ENCODE measurements around the gene RBFOX2. TPM values are rescaled to one million over a fixed set of nuclear protein-coding genes. Genes with fewer than 3 reads are reported as not detected.

RBFOX2 gene
- total and polyA plus RNA-seq, 2 of the 8 experiments (the other 6 are each of a cell fraction or from before 2014, with no cell fraction given): 121 to 122 TPM

- TF ChIP-seq TEAD4 (IDR thresholded peaks at IDR 0.05; ENCODE audit: low read depth, low read length): no peak
- TF ChIP-seq TCF12 (IDR thresholded peaks at IDR 0.05; ENCODE audit: low read depth, low read length): no peak
- no peak for TF ChIP-seq CHD2 (IDR thresholded peaks at IDR 0.05; ENCODE audit: low read length)
- Histone ChIP-seq H4K20me1 (replicated peaks in 1 of 2; ENCODE audit: control insufficient read depth in 1 of 2, insufficient read depth in 2 of 2, low read length in 2 of 2) (peaks cover 2 to 6% of the 10 kb centered on the region in 2 experiments), H3K9me3 (ENCODE audit: insufficient read depth in 2 of 2, low read depth in 1 of 2, low read length in 1 of 2) (no peaks in the 10 kb centered on the region), H4K8ac (ENCODE audit: extremely low read depth, insufficient read depth, low read length) (no peak overlapping the region), H3K4me3 (ENCODE audit: extremely low read depth in 1 of 4, insufficient read depth in 2 of 4, low read depth in 3 of 4, low read length in 4 of 4) (no peak overlapping the region), H2BK15ac (ENCODE audit: low read length) (no peak overlapping the region), H2BK5ac (ENCODE audit: low read depth, low read length) (no peak overlapping the region), H3K9ac (replicated peaks in 1 of 4; ENCODE audit: extremely low read depth in 1 of 4, low read depth in 3 of 4, low read length in 3 of 4) (no peak overlapping the region), H3K4me2 (ENCODE audit: insufficient read depth in 1 of 2, low read depth in 2 of 2, low read length in 2 of 2) (no peak overlapping the region), H3K23ac (ENCODE audit: insufficient read length) (no peak overlapping the region), H2BK12ac (ENCODE audit: low read depth, low read length) (no peak overlapping the region), H3K23me2 (ENCODE audit: low read depth, low read length) (no peaks in the 10 kb centered on the region), H3K14ac (ENCODE audit: insufficient read length) (no peak overlapping the region), H3K27me3 (replicated peaks in 1 of 4; ENCODE audit: control insufficient read depth in 3 of 4, extremely low read depth in 1 of 4, insufficient read depth in 3 of 4, low read length in 3 of 4) (no peaks in the 10 kb centered on the region), H3K79me1 (ENCODE audit: low read depth, low read length) (peaks cover 16% of the 10 kb centered on the region), H3K4ac (replicated peaks; ENCODE audit: insufficient read length, low read depth, low read length) (no peak overlapping the region), H3K36me3 (ENCODE audit: control insufficient read depth in 2 of 4, insufficient read depth in 4 of 4, low read length in 3 of 4) (no peaks in the 10 kb centered on the region), H3K18ac (ENCODE audit: extremely low read depth, low read length) (no peak overlapping the region), H2AK5ac (ENCODE audit: low read depth, low read length) (no peak overlapping the region), H2AFZ (ENCODE audit: low read length) (no peak overlapping the region), H4K5ac (ENCODE audit: insufficient read length, low read depth, low read length) (no peak overlapping the region), H3K79me2 (ENCODE audit: control insufficient read depth in 1 of 2, insufficient read depth in 2 of 2, low read length in 2 of 2) (peaks cover 3 to 88% of the 10 kb centered on the region in 2 experiments; a peak in 3 of 4 replicates), H4K91ac (replicated peaks; ENCODE audit: insufficient read length, low read length) (no peak overlapping the region), H2BK20ac (ENCODE audit: low read length) (no peak overlapping the region), H3K56ac (replicated peaks; ENCODE audit: insufficient read length, low read depth, low read length) (no peak overlapping the region), H3K27ac (ENCODE audit: low read depth, low read length) (no peak overlapping the region), H2BK120ac (replicated peaks; ENCODE audit: low read depth, low read length) (no peak overlapping the region), H3K4me1 (replicated peaks in 1 of 4; ENCODE audit: control insufficient read depth in 3 of 4, insufficient read depth in 4 of 4, low read length in 3 of 4) (peaks cover 0 to 4% (median 0%) of the 10 kb centered on the region in 4 experiments; a peak in 1 of 7 replicates)
- ChIA-PET POLR2A (ENCODE audit: partially characterized antibody) (interaction anchor here (0.6 kb wide), 1 partner anchor 462 kb away, joined by 3 read pairs; no protein-coding TSS in a partner anchor), CTCF (ENCODE audit: partially characterized antibody) (interaction anchor here (0.8 kb wide), 1 partner anchor 64 kb away, joined by 3 read pairs; no protein-coding TSS in a partner anchor)
- DNase-seq (ENCODE audit: low read depth in 1 of 2, low spot score in 2 of 2) (no peak), FAIRE-seq (no peak)
- 90% methylated on average over 7 of the region's 7 CpGs; no CpG with 5 or more reads in 1 of the 2 experiments for WGBS, 2 experiments (ENCODE audit: extremely low coverage in 1 of 2, insufficient coverage in 1 of 2, insufficient read length in 1 of 2, insufficient replicate concordance in 2 of 2, low coverage in 1 of 2, low lambda C conversion rate in 2 of 2, missing lambda C conversion rate in 1 of 2)
Measured at GRCh38 chr22:36002084-36002483, 26.5 kb downstream of the RBFOX2 start.

Measured in H1 (cell line).